IMR-90 (cell line): Measurements from ENCODE around the gene RAET1E. TPM values are rescaled to one million over a fixed set of nuclear protein-coding genes. Genes with fewer than 3 reads are reported as not detected.
"Not testable (repeated sequence)": the region's sequence is repeated elsewhere in the genome, so short reads cannot be mapped to it uniquely, and the experiment has no call there.

ENCODE experiments used
- ATAC-seq: fragments of 200-7000 bp; cut with Tn5 transposase; 2 replicates; pipeline ENCODE4 v1.9.1; 2020; ENCODE audit warnings: low read depth, mild to moderate bottlenecking, moderate library complexity
- BruUV-seq: library from RNA; stranded (reverse); fragments of 400-500 nt; replicated peaks from 2 replicates; lab custom pipeline; 2021; lab: Mats Ljungman, UMichigan
- CTCF ChIA-PET: fragments of 300-600 bp; formaldehyde crosslinking; extraction: SDS; loops from one replicate; lab custom pipeline; 2021; ENCODE audit warnings: antibody characterized with exemption; lab: Yijun Ruan, JAX
- POLR2A ChIA-PET: fragments of 300-600 bp; sonication (Branson Sonifier 250); formaldehyde crosslinking; loops from one replicate; lab custom pipeline; 2022; ENCODE audit warnings: antibody characterized with exemption; ENCODE audit not compliant: unreplicated experiment; lab: Charles Lee
- DNase-seq: peaks from one replicate; pipeline ENCODE4 v3.0.0; 2013
- H2AFZ ChIP-seq: replicated peaks from 2 replicates; pipeline ENCODE3; 2013; ENCODE audit warnings: low read length, mild to moderate bottlenecking; ENCODE audit not compliant: poor library complexity
- H2AK5ac ChIP-seq: 2 replicates; pipeline ENCODE4 v1.6.1; 2013; ENCODE audit warnings: low read depth, low read length, inconsistent platforms
- H2AK9ac ChIP-seq: replicated peaks from 2 replicates; pipeline ENCODE3; 2013; ENCODE audit warnings: mild to moderate bottlenecking, low read depth, low read length, moderate library complexity; ENCODE audit not compliant: poor library complexity
- H2BK120ac ChIP-seq: 2 replicates; pipeline ENCODE4 v1.6.1; 2013; ENCODE audit warnings: low read depth, low read length, inconsistent platforms
- H2BK15ac ChIP-seq: 3 replicates; pipeline ENCODE4 v1.6.1; 2013; ENCODE audit warnings: low read depth, low read length, inconsistent platforms
- H2BK20ac ChIP-seq: 2 replicates; pipeline ENCODE4 v1.6.1; 2013; ENCODE audit warnings: low read depth, mild to moderate bottlenecking, inconsistent platforms, low read length, moderate library complexity
- H2BK5ac ChIP-seq: 2 replicates; pipeline ENCODE4 v1.6.1; 2013; ENCODE audit warnings: mild to moderate bottlenecking, low read depth, low read length, inconsistent platforms; ENCODE audit not compliant: poor library complexity, severe bottlenecking
- H3K14ac ChIP-seq: replicated peaks from 2 replicates; pipeline ENCODE4 v1.6.1; 2013; ENCODE audit warnings: low read depth, low read length, inconsistent platforms
- H3K18ac ChIP-seq: 2 replicates; pipeline ENCODE4 v1.6.1; 2013; ENCODE audit warnings: low read depth, low read length, control low read depth
- H3K23ac ChIP-seq: 2 replicates; pipeline ENCODE4 v1.6.1; 2013; ENCODE audit warnings: low read depth, low read length, inconsistent platforms
- H3K27ac ChIP-seq: 2 replicates; pipeline ENCODE4 v1.5.1; 2013; ENCODE audit warnings: mild to moderate bottlenecking, control low read depth, low read length; ENCODE audit not compliant: insufficient read depth
- H3K27me3 ChIP-seq: 2 replicates; pipeline ENCODE4 v1.6.1; 2013; ENCODE audit warnings: low read length; ENCODE audit not compliant: control insufficient read depth, insufficient read depth
- H3K36me3 ChIP-seq: 2 replicates; pipeline ENCODE4 v1.6.1; 2013; ENCODE audit warnings: low read length, mixed read lengths; ENCODE audit not compliant: control insufficient read depth, insufficient read depth
- H3K4ac ChIP-seq: 2 replicates; pipeline ENCODE4 v1.6.1; 2013; ENCODE audit warnings: low read depth, low read length, inconsistent platforms
- H3K4me1 ChIP-seq: 2 replicates; pipeline ENCODE4 v1.6.1; 2013; ENCODE audit warnings: low read length, mixed read lengths; ENCODE audit not compliant: control insufficient read depth, insufficient read depth
- H3K4me2 ChIP-seq: 2 replicates; pipeline ENCODE4 v1.6.1; 2013; ENCODE audit warnings: low read depth, mild to moderate bottlenecking, control low read depth, low read length, moderate library complexity
- H3K4me3 ChIP-seq: 2 replicates; pipeline ENCODE4 v1.5.1; 2013; ENCODE audit warnings: low read depth, mild to moderate bottlenecking, control low read depth, low read length, moderate library complexity; ENCODE audit not compliant: insufficient read depth
- H3K56ac ChIP-seq: 2 replicates; pipeline ENCODE4 v1.6.1; 2013; ENCODE audit warnings: low read length, inconsistent platforms; ENCODE audit not compliant: insufficient read depth; ENCODE audit errors: extremely low read depth
- H3K79me1 ChIP-seq, 2 experiments: 2 replicates each; pipeline ENCODE4 v1.6.1; 2013; ENCODE audit warnings: low read length in 2 of 2, inconsistent platforms in 1 of 2, low read depth in 1 of 2
- H3K9ac ChIP-seq: 2 replicates; pipeline ENCODE4 v1.6.1; 2013; ENCODE audit warnings: low read depth, low read length, control low read depth
- H3K9me1 ChIP-seq: 2 replicates; pipeline ENCODE4 v1.6.1; 2013; ENCODE audit warnings: low read length, inconsistent platforms; ENCODE audit not compliant: insufficient read depth
- H3K9me3 ChIP-seq: 2 replicates; pipeline ENCODE4 v1.6.1; 2013; ENCODE audit warnings: low read length; ENCODE audit not compliant: control insufficient read depth, insufficient read depth
- H4K20me1 ChIP-seq: 2 replicates; pipeline ENCODE4 v1.6.1; 2013; ENCODE audit warnings: low read length, inconsistent platforms; ENCODE audit not compliant: insufficient read depth
- H4K5ac ChIP-seq: 2 replicates; pipeline ENCODE4 v1.6.1; 2013; ENCODE audit warnings: mild to moderate bottlenecking, low read depth, low read length, control low read depth
- H4K8ac ChIP-seq, 2 experiments: 2 replicates each; pipeline ENCODE4 v1.6.1; 2013; ENCODE audit warnings: low read depth in 2 of 2, low read length in 2 of 2, control low read depth in 1 of 2, inconsistent platforms in 1 of 2
- H4K91ac ChIP-seq: 2 replicates; pipeline ENCODE4 v1.6.1; 2013; ENCODE audit warnings: low read depth, low read length, inconsistent platforms; ENCODE audit not compliant: insufficient read depth
- BHLHE40 ChIP-seq: fragments of 150-350 bp; IDR thresholded peaks from 2 replicates; pipeline ENCODE4 v1.6.1; 2016; ENCODE audit warnings: mild to moderate bottlenecking, low read depth, low read length
- CHD1 ChIP-seq: IDR thresholded peaks from 2 replicates; pipeline ENCODE4 v1.6.1; 2012; ENCODE audit warnings: low read depth, low read length, improper control_type of control experiment
- FOS ChIP-seq: fragments of 150-350 bp; IDR thresholded peaks from 2 replicates; pipeline ENCODE4 v1.6.1; 2016; ENCODE audit warnings: low read depth, low read length
- MAZ ChIP-seq: IDR thresholded peaks from 2 replicates; pipeline ENCODE4 v1.6.1; 2012; ENCODE audit warnings: low read depth, mild to moderate bottlenecking, low read length, improper control_type of control experiment, moderate library complexity, borderline replicate concordance
- NFE2L2 ChIP-seq: fragments of 150-350 bp; IDR thresholded peaks from 2 replicates; pipeline ENCODE4 v1.6.1; 2016; ENCODE audit warnings: low read depth, mild to moderate bottlenecking, low read length
- WGBS, 2 experiments: methylation state at CpG; one replicate each; pipeline versions ENCODE4 v1.1.5 to v1.1.7; 2013; ENCODE audit warnings: missing lambda C conversion rate in 2 of 2; ENCODE audit not compliant: insufficient read length in 1 of 2; ENCODE audit errors: extremely low coverage in 2 of 2; 5-methylcytosine and 5-hydroxymethylcytosine counted together
- dilution Hi-C: fragments of 300-500 bp; cut with HindIII; formaldehyde crosslinking; loops from one replicate; pipeline ENCODE4 v1.14.3; 2018; ENCODE audit warnings: low sequenced_read_pairs; ENCODE audit not compliant: unreplicated experiment
- in situ Hi-C: fragments of 300-500 bp; cut with MboI; formaldehyde crosslinking; loops from 3 replicates; pipeline ENCODE4 v1.14.3; 2019; ENCODE audit warnings: low sequenced_read_pairs, inconsistent platforms, mixed read lengths
- intact Hi-C: fragments of 100-400 bp; cut with micrococcal nuclease; formaldehyde crosslinking; loops from 2 replicates; pipeline ENCODE4 v1.10.0; 2022
- polyA plus RNA-seq, 3 experiments: library from polyadenylated mRNA; depleted of rRNA; stranded (reverse); fragments of >200 nt; gene quantifications; 2 replicates each; pipeline ENCODE4 v1.2.3, GENCODE V29; 2012; ENCODE audit warnings: low replicate concordance in 1 of 3
- total RNA-seq: library from RNA; depleted of rRNA; stranded (reverse); fragments of >200 nt; gene quantifications from 2 replicates; pipeline ENCODE4 v1.2.3, GENCODE V29; 2012

The RAET1E gene
- total and polyA plus RNA-seq, 2 of the 4 experiments (the other 2 are of a cell fraction): not detected

GRCh38 chr6:149922642-149923326 lies 24.9 kb upstream of the RAET1E start, which contains the start of gene RAET1G:
TSS of gene RAET1G (minus strand) at chr6:149923121. CDS start at chr6:149923010, 111 bp downstream.
- no peak within 1 kb of the TSS for H3K56ac ChIP-seq
- H3K14ac ChIP-seq: no peak within 1 kb of the TSS
- dilution Hi-C loops (no loop called here), intact Hi-C loops (loop anchor here (1.0 kb wide), 1 partner anchor 199 kb away; no protein-coding TSS in a partner anchor), in situ Hi-C loops (loop anchor here (5.0 to 10.0 kb wide), 4 partner anchors 55 to 378 kb away; partner anchors contain the start of gene PPIL4)
- H3K23ac ChIP-seq: no peak within 1 kb of the TSS
- H3K9me1 ChIP-seq: no peaks in the 10 kb centered on the region
- H3K4me1 ChIP-seq: peaks cover 2% of the 10 kb centered on the region; the same call in 1 of the 2 replicates
- no peak within 1 kb of the TSS for H2BK20ac ChIP-seq
- no peaks in the 10 kb centered on the region; the same call in 1 of the 2 replicates for H3K27me3 ChIP-seq
- H3K36me3 ChIP-seq: no peaks in the 10 kb centered on the region
- no peak within 1 kb of the TSS for H4K91ac ChIP-seq
- H3K18ac ChIP-seq: no peak within 1 kb of the TSS
- no peak within 1 kb of the TSS for H4K8ac ChIP-seq
- peak within 1 kb of the TSS; percentile 98 for H2AFZ ChIP-seq
- ATAC-seq (peak; percentile 93), DNase-seq (peak; percentile 96)
- H2AK9ac ChIP-seq: peak within 1 kb of the TSS; percentile 1
- no peak within 1 kb of the TSS; the same call in 1 of the 2 replicates for H3K27ac ChIP-seq
- whole genome bisulfite sequencing, 2 experiments: 2% methylated on average over 7 of the region's 40 CpGs; no CpG with 5 or more reads in 1 of the 2 experiments
- BruUV-seq: no TSS peak
- no peak within 1 kb of the TSS for H4K5ac ChIP-seq
- TF ChIP-seq BHLHE40 (no peak), MAZ (peak; percentile 79), CHD1 (no peak), NFE2L2 (no peak), FOS (no peak)
- H3K9ac ChIP-seq: peak within 1 kb of the TSS; percentile 23
- no peaks in the 10 kb centered on the region; a peak in 1 of 4 replicates for H3K79me1 ChIP-seq
- no peak within 1 kb of the TSS for H2BK120ac ChIP-seq
- no peak within 1 kb of the TSS for H3K4ac ChIP-seq
- H3K4me2 ChIP-seq: peak within 1 kb of the TSS; percentile 82
- H3K4me3 ChIP-seq: peak within 1 kb of the TSS; percentile 59
- no peak within 1 kb of the TSS for H2AK5ac ChIP-seq
- H3K9me3 ChIP-seq: no peaks in the 10 kb centered on the region
- ChIA-PET CTCF (no interaction called here), POLR2A (no interaction called here)
- no peaks in the 10 kb centered on the region for H4K20me1 ChIP-seq
- no peak within 1 kb of the TSS for H2BK5ac ChIP-seq
- H2BK15ac ChIP-seq: no peak within 1 kb of the TSS

GRCh38 chr6:149922091-149922490 lies 24.2 kb upstream of the RAET1E start:
- dilution Hi-C loops, POLR2A ChIA-PET, H3K36me3 ChIP-seq, DNase-seq, H3K18ac ChIP-seq, H2AK5ac ChIP-seq, H4K91ac ChIP-seq, H2BK120ac ChIP-seq, H4K5ac ChIP-seq, H3K56ac ChIP-seq, H2BK20ac ChIP-seq, ATAC-seq, H3K23ac ChIP-seq, CTCF ChIA-PET, intact Hi-C loops, H3K14ac ChIP-seq, H3K4me3 ChIP-seq, BruUV-seq, H3K4me1 ChIP-seq, H3K9me1 ChIP-seq, H2BK5ac ChIP-seq, H2AK9ac ChIP-seq, H3K4ac ChIP-seq, H3K9me3 ChIP-seq, H3K27me3 ChIP-seq, H3K9ac ChIP-seq, H2BK15ac ChIP-seq, H4K8ac ChIP-seq, H3K27ac ChIP-seq, H4K20me1 ChIP-seq, H3K79me1 ChIP-seq: not testable (repeated sequence)
- in situ Hi-C loops: loop anchor here (5.0 to 10.0 kb wide), 4 partner anchors 55 to 377 kb away; partner anchors contain the start of gene PPIL4
- H3K4me2 ChIP-seq: peak overlapping the region; percentile 81; the same call in 1 of the 2 replicates
- WGBS, 2 experiments: 0% methylated on average over 1 of the region's 5 CpGs; no CpG with 5 or more reads in 1 of the 2 experiments
- peak overlapping the region; percentile 98 for H2AFZ ChIP-seq
